Liver (tissue), 9 donors: ENCODE data around the gene KCNJ12. TPM values are rescaled to one million over a fixed set of nuclear protein-coding genes. Genes with fewer than 3 reads are reported as not detected.

ENCODE experiments used
- DNase-seq: peaks from one replicate; pipeline ENCODE4 v3.0.0-alpha.2; 2017; ENCODE audit warnings: low spot score
- H3K27ac ChIP-seq, 2 donors: one replicate each; pipeline ENCODE4 v1.7.0; 2013; ENCODE audit warnings: inconsistent platforms in 2 of 2, low read length in 2 of 2, control low read depth in 1 of 2, low read depth in 1 of 2, mild to moderate bottlenecking in 1 of 2
- H3K27me3 ChIP-seq, 4 donors: one replicate each; pipeline versions ENCODE4 v1.6.1 to v1.7.0; 2013; ENCODE audit warnings: low read length in 3 of 4, inconsistent platforms in 1 of 4, mild to moderate bottlenecking in 1 of 4, moderate library complexity in 1 of 4; ENCODE audit not compliant: control insufficient read depth in 4 of 4, insufficient read depth in 4 of 4
- H3K36me3 ChIP-seq, 4 donors: one replicate each; pipeline versions ENCODE4 v1.6.1 to v1.7.0; 2013; ENCODE audit warnings: low read length in 3 of 4, mild to moderate bottlenecking in 3 of 4, low read depth in 1 of 4, moderate library complexity in 1 of 4; ENCODE audit not compliant: control insufficient read depth in 4 of 4, insufficient read depth in 3 of 4
- H3K4me1 ChIP-seq, 4 donors: one replicate each; pipeline versions ENCODE4 v1.6.1 to v1.7.0; 2013; ENCODE audit warnings: low read length in 3 of 4, mild to moderate bottlenecking in 3 of 4, moderate library complexity in 1 of 4; ENCODE audit not compliant: control insufficient read depth in 4 of 4, insufficient read depth in 4 of 4
- H3K4me3 ChIP-seq, 3 donors: one replicate each; pipeline versions ENCODE4 v1.6.1 to v1.7.0; 2013; ENCODE audit warnings: low read length in 3 of 3, control low read depth in 1 of 3, low read depth in 1 of 3, mild to moderate bottlenecking in 1 of 3
- H3K9ac ChIP-seq, 2 donors: one replicate each; pipeline ENCODE4 v1.7.0; 2013; ENCODE audit warnings: low read length in 2 of 2, mild to moderate bottlenecking in 2 of 2, moderate library complexity in 2 of 2, control low read depth in 1 of 2, low read depth in 1 of 2
- H3K9me3 ChIP-seq, 4 donors: one replicate each; pipeline versions ENCODE4 v1.6.1 to v1.7.0; 2013; ENCODE audit warnings: low read length in 3 of 4; ENCODE audit not compliant: control insufficient read depth in 4 of 4
- EGR1 ChIP-seq, 2 donors: IDR thresholded peaks; 2 replicates each; pipeline ENCODE4 v1.6.1; 2016 to 2018; ENCODE audit warnings: antibody characterized with exemption in 2 of 2, low read depth in 2 of 2
- FOXA1 ChIP-seq: IDR thresholded peaks from 2 replicates; pipeline ENCODE4 v1.6.1; 2016; ENCODE audit warnings: antibody characterized with exemption
- FOXA2 ChIP-seq: IDR thresholded peaks from 2 replicates; pipeline ENCODE4 v1.6.1; 2016; ENCODE audit warnings: antibody characterized with exemption
- GABPA ChIP-seq, 2 donors: IDR thresholded peaks in 1 of 2; conservative IDR thresholded peaks in 1 of 2; 2 replicates each; pipeline ENCODE4 v1.6.1; 2016; ENCODE audit warnings: antibody characterized with exemption in 2 of 2, mild to moderate bottlenecking in 1 of 2, moderate library complexity in 1 of 2
- HNF4A ChIP-seq, 2 donors: conservative IDR thresholded peaks; 2 replicates each; pipeline ENCODE4 v1.6.1; 2016; ENCODE audit warnings: antibody characterized with exemption in 2 of 2, mild to moderate bottlenecking in 2 of 2
- HNF4G ChIP-seq: IDR thresholded peaks from 2 replicates; pipeline ENCODE4 v1.6.1; 2016; ENCODE audit warnings: antibody characterized with exemption
- JUND ChIP-seq, 2 donors: IDR thresholded peaks; 2 replicates each; pipeline ENCODE4 v1.6.1; 2016; ENCODE audit warnings: antibody characterized with exemption in 2 of 2
- MAX ChIP-seq: IDR thresholded peaks from 2 replicates; pipeline ENCODE4 v1.6.1; 2016; ENCODE audit warnings: antibody characterized with exemption
- NR2F2 ChIP-seq: IDR thresholded peaks from 2 replicates; pipeline ENCODE4 v1.6.1; 2016; ENCODE audit warnings: antibody characterized with exemption
- RAD21 ChIP-seq, 2 donors: IDR thresholded peaks; 2 replicates each; pipeline ENCODE4 v1.6.1; 2016; ENCODE audit warnings: antibody characterized with exemption in 2 of 2, mild to moderate bottlenecking in 2 of 2
- RXRA ChIP-seq, 2 donors: IDR thresholded peaks; 2 replicates each; pipeline ENCODE4 v1.6.1; 2017 to 2018; ENCODE audit warnings: antibody characterized with exemption in 2 of 2, mild to moderate bottlenecking in 1 of 2
- SP1 ChIP-seq: IDR thresholded peaks from 2 replicates; pipeline ENCODE4 v1.6.1; 2018; ENCODE audit warnings: antibody characterized with exemption, mild to moderate bottlenecking
- TAF1 ChIP-seq: conservative IDR thresholded peaks from 2 replicates; pipeline ENCODE4 v1.6.1; 2016; ENCODE audit warnings: antibody characterized with exemption, mild to moderate bottlenecking
- YY1 ChIP-seq: IDR thresholded peaks from 2 replicates; pipeline ENCODE4 v1.6.1; 2016; ENCODE audit warnings: antibody characterized with exemption, mild to moderate bottlenecking
- WGBS: extraction: QIAGEN DNeasy Blood & Tissue Kit; methylation state at CpG from one replicate; pipeline ENCODE4 v1.1.7; 2013; 5-methylcytosine and 5-hydroxymethylcytosine counted together
- polyA plus RNA-seq, 2 donors: library from polyadenylated mRNA; stranded (reverse) in 1 of 2; unstranded in 1 of 2; fragments of 200-250 nt in 1 of 2; fragments of >200 nt in 1 of 2; fragmentation: Nextera tagmentation in 1 of 2; extraction: Ambion mirVana in 1 of 2; gene quantifications; one replicate each; pipeline versions ENCODE4 v1.2.1 to v1.2.3, GENCODE V29; 2013 to 2015
- total RNA-seq, 2 donors: library from RNA; depleted of rRNA; stranded (reverse); fragments of >200 nt; gene quantifications; one replicate each; pipeline ENCODE4 v1.2.3, GENCODE V29; 2014
- TF ChIP-seq, protein P1 (sequence below): IDR thresholded peaks from 2 replicates; pipeline ENCODE4 v1.6.1; 2016; ENCODE audit warnings: antibody characterized with exemption
- TF ChIP-seq, protein P2 (sequence below): fragments of 150-350 bp; IDR thresholded peaks from 2 replicates; pipeline ENCODE4 v1.5.1; 2017; ENCODE audit warnings: improper control_type of control experiment, low read depth, low read length; ENCODE audit not compliant: missing input control
- TF ChIP-seq, protein P3 (sequence below): IDR thresholded peaks from 2 replicates; pipeline ENCODE4 v1.6.1; 2016; ENCODE audit warnings: antibody characterized with exemption
- TF ChIP-seq, protein P4 (sequence below): IDR thresholded peaks from 2 replicates; pipeline ENCODE4 v1.6.1; 2016; ENCODE audit warnings: antibody characterized with exemption, mild to moderate bottlenecking
- donor health status: healthy.
- donor health status: healthy.
- donor health status: healthy.
- donor health status: healthy.
- donor health status: healthy.

Gene KCNJ12
- total and polyA plus RNA-seq, 4 donors, result 0.25 to 0.67 (median 0.38) TPM

GRCh38 chr17:21381076-21381706 lies 5.0 kb downstream of the KCNJ12 start:
- Histone ChIP-seq H3K9ac (no peak overlapping the region), H3K36me3 (no peaks in the 10 kb centered on the region), H3K9me3 (no peaks in the 10 kb centered on the region), H3K27me3 (peaks cover 0 to 5% (median 2%) of the 10 kb centered on the region in 4 donors), H3K4me3 (no peak overlapping the region), H3K27ac (no peak overlapping the region), H3K4me1 (peaks cover 6 to 20% (median 17%) of the 10 kb centered on the region in 4 donors)
- no peak for TF ChIP-seq EGR1 (IDR thresholded peaks at IDR 0.05; ENCODE audit: low read depth in 2 of 2)
- TF ChIP-seq, protein P1, sequence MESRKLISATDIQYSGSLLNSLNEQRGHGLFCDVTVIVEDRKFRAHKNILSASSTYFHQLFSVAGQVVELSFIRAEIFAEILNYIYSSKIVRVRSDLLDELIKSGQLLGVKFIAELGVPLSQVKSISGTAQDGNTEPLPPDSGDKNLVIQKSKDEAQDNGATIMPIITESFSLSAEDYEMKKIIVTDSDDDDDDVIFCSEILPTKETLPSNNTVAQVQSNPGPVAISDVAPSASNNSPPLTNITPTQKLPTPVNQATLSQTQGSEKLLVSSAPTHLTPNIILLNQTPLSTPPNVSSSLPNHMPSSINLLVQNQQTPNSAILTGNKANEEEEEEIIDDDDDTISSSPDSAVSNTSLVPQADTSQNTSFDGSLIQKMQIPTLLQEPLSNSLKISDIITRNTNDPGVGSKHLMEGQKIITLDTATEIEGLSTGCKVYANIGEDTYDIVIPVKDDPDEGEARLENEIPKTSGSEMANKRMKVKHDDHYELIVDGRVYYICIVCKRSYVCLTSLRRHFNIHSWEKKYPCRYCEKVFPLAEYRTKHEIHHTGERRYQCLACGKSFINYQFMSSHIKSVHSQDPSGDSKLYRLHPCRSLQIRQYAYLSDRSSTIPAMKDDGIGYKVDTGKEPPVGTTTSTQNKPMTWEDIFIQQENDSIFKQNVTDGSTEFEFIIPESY, result no peak
- TF ChIP-seq RAD21 (IDR thresholded peaks at IDR 0.05), result no peak
- TF ChIP-seq HNF4G, result no peak
- TF ChIP-seq, protein P2, sequence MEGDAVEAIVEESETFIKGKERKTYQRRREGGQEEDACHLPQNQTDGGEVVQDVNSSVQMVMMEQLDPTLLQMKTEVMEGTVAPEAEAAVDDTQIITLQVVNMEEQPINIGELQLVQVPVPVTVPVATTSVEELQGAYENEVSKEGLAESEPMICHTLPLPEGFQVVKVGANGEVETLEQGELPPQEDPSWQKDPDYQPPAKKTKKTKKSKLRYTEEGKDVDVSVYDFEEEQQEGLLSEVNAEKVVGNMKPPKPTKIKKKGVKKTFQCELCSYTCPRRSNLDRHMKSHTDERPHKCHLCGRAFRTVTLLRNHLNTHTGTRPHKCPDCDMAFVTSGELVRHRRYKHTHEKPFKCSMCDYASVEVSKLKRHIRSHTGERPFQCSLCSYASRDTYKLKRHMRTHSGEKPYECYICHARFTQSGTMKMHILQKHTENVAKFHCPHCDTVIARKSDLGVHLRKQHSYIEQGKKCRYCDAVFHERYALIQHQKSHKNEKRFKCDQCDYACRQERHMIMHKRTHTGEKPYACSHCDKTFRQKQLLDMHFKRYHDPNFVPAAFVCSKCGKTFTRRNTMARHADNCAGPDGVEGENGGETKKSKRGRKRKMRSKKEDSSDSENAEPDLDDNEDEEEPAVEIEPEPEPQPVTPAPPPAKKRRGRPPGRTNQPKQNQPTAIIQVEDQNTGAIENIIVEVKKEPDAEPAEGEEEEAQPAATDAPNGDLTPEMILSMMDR, result no peak
- TF ChIP-seq HNF4A (conservative IDR thresholded peaks at IDR 0.05), result no peak
- no peak for TF ChIP-seq JUND (IDR thresholded peaks at IDR 0.05)
- TF ChIP-seq GABPA (IDR thresholded peaks at IDR 0.05 in 1 of 2, conservative IDR thresholded peaks at IDR 0.05 in 1 of 2), result no peak
- TF ChIP-seq NR2F2, result no peak
- no peak for TF ChIP-seq FOXA2
- TF ChIP-seq MAX, result no peak
- TF ChIP-seq SP1, result no peak
- TF ChIP-seq, protein P3, sequence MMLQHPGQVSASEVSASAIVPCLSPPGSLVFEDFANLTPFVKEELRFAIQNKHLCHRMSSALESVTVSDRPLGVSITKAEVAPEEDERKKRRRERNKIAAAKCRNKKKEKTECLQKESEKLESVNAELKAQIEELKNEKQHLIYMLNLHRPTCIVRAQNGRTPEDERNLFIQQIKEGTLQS, result no peak
- WGBS, result 85% methylated on average over 6 of the region's 6 CpGs
- DNase-seq, result no peak

DNA sequence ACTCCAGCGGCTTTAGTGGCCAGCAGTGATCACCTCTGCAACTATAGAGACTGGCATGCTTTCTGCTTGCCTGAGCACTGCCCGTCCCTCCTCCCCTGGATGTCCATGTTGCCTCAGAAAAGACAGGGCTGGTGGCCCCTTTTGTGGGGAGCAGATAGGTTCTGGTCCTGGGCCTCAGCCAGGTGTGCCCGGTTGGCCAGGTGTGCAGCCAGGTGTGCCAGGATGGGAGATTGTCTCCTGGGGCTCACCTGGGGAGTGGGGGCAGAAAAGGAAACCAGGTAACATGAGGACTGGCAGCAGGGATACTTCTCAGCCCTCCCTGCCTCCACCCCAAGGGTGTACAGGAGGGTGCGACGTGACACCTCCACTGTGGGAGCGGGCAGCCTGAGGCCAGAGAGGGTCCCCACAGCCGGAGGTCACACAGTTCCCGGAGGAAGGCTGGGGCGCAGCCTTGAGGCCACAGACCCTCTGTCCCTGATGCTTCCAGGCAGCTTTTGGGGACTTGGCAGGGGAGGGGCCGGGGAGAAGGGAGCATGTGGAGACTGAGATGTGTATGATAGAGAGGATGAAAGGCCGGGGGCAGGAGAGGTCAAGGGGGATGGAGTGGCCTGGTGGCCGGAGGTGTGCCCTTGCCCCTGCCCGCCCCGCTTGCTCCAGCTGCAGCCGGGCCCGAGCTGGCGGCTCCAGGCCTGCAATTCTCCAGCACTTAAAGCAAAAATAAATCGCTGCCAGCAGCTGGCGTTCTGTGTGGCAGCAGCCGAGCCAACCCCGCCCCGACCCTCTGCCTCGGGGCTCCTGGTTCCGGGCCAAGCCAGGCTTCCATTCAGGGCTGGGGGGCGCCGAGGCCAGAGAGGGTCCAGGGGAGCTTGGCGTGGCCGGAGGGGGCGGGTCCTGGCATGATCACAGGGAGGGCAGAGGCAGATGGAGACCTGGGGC lies 6.7 kb downstream of the KCNJ12 start:
- 70% methylated on average over 29 of the region's 29 CpGs for WGBS
- DNase-seq, result no peak
- Histone ChIP-seq H3K27ac (no peak overlapping the region), H3K9ac (no peak overlapping the region), H3K9me3 (no peaks in the 10 kb centered on the region), H3K27me3 (peaks cover 0 to 4% (median 0%) of the 10 kb centered on the region in 4 donors), H3K4me1 (peaks cover under 1 to 4% (median 3%) of the 10 kb centered on the region in 4 donors), H3K4me3 (no peak overlapping the region), H3K36me3 (no peaks in the 10 kb centered on the region)
- TF ChIP-seq YY1, result no peak
- TF ChIP-seq FOXA2, result no peak
- TF ChIP-seq FOXA1, result no peak
- TF ChIP-seq TAF1, result no peak
- TF ChIP-seq, protein P4, sequence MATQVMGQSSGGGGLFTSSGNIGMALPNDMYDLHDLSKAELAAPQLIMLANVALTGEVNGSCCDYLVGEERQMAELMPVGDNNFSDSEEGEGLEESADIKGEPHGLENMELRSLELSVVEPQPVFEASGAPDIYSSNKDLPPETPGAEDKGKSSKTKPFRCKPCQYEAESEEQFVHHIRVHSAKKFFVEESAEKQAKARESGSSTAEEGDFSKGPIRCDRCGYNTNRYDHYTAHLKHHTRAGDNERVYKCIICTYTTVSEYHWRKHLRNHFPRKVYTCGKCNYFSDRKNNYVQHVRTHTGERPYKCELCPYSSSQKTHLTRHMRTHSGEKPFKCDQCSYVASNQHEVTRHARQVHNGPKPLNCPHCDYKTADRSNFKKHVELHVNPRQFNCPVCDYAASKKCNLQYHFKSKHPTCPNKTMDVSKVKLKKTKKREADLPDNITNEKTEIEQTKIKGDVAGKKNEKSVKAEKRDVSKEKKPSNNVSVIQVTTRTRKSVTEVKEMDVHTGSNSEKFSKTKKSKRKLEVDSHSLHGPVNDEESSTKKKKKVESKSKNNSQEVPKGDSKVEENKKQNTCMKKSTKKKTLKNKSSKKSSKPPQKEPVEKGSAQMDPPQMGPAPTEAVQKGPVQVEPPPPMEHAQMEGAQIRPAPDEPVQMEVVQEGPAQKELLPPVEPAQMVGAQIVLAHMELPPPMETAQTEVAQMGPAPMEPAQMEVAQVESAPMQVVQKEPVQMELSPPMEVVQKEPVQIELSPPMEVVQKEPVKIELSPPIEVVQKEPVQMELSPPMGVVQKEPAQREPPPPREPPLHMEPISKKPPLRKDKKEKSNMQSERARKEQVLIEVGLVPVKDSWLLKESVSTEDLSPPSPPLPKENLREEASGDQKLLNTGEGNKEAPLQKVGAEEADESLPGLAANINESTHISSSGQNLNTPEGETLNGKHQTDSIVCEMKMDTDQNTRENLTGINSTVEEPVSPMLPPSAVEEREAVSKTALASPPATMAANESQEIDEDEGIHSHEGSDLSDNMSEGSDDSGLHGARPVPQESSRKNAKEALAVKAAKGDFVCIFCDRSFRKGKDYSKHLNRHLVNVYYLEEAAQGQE, result no peak
- no peak for TF ChIP-seq GABPA (IDR thresholded peaks at IDR 0.05 in 1 of 2, conservative IDR thresholded peaks at IDR 0.05 in 1 of 2)
- TF ChIP-seq, protein P3, result no peak
- TF ChIP-seq HNF4G, result no peak
- no peak for TF ChIP-seq HNF4A (conservative IDR thresholded peaks at IDR 0.05)
- no peak for TF ChIP-seq EGR1 (IDR thresholded peaks at IDR 0.05; ENCODE audit: low read depth in 2 of 2)
- no peak for TF ChIP-seq RXRA (IDR thresholded peaks at IDR 0.05)
- no peak for TF ChIP-seq RAD21 (IDR thresholded peaks at IDR 0.05)
- TF ChIP-seq, protein P1, result no peak
- TF ChIP-seq MAX, result no peak
- TF ChIP-seq NR2F2, result no peak
- no peak for TF ChIP-seq SP1
- TF ChIP-seq JUND (IDR thresholded peaks at IDR 0.05), result no peak
